Kasumi-1 (cell line): Measurements from ENCODE around the gene BTBD16.

Experiments used
- DNase-seq, 2 experiments: peaks; one replicate each; lab custom pipeline; 2025; lab: John Stamatoyannopoulos, UW

Gene BTBD16

DNA sequence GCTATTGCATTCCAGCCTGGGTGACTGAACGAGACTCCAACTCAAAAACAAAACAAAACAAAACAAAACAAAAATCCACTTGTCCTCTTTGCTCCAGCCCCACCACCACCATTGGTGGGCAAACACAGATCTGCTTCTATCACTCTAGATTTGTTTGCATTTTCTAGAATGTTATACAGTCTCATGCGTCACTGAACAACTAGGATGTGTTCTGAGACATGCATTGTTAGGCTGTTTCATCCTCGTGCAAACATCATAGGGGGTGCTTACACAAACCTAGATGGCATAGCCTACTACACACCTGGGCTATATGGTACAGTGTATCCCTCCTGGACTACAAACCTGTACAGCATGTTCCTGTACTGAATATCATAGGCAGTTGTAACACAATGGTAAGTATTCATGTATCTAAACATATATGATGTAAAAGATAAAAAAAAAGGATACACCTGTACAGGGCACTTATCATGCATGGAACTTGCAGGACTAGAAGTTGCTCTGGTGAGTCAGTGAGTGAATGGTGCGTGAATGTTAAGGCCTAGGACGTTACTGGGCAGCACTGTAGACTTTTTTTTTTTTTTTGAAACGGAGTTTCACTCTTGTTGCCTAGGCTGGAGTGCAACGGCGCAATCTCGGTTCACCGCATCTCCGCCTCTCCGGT is 45.3 kb downstream of the BTBD16 start:
- no peak for DNase-seq

DNA sequence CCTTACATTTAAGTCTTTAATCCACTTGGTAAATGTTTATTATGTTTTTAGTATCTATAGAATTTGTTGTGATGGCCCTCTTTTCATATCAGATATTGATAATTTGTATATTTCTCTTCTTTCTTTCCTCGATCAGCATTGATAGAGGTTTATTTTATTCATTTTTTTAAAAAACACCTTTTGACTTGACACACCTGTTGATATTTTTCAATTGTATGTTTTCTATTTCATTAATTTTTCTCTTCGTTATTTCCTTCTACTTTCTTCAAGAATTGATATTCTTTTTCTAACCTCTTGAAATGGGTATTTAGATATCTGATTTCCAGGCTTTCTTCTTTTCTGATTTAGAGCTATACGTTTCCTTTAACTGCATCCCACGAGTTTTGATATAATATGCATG is 50.9 kb downstream of the BTBD16 start:
- DNase-seq = no peak

DNA sequence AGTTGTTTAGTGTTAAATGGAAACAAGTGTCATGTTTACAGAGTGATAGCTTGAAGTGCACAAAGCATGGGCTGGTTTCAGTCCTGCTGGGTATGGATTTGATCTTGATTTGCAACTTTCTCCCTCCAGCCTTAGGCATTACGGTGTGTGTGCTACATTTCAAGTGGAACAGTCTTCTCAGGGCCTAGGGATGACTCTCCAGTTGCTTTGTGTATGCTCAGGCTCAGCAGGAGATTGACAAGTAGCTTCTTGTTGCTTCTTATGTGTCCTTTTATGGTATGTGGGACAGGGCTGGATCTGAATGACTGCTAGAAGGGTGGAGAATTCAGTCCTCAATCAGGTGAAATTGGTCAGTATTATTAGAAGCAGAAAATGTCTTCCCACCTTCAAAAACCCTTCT is 52.1 kb downstream of the BTBD16 start:
- DNase-seq = no peak

DNA sequence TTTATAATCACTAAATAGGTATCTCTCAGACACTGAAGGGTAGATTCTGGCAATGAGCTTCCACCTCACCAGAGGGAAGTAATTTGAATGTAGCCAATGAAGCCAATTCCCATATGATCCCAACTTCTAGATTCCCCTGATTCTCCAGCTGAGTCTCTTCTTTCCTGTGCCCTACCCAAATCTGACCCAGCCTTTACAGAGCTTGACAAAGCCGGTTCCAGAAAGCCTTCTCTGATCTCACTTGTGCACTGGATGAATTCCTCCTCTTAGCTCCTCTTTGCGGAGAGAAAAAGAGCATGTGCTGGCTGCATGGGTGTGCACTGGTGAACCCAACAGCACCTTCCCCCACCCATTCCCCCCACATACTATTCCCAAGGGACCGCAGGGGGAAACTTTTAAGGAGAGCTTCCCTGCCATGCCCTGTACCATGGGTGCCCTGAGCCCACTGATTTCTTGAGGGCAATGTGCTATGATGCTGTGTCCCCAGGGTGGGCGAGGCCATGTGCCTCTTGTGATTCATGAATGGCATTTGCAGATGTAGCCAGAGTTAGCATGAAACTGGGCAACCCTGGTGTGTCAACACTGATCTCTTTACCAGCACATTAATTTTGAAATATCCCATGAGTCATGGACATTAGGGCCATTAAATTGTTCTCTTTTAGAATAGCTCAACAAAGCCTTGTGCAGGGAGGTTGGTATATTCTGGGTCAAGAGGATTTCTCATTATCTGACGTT is 53.0 kb downstream of the BTBD16 start:
- DNase-seq = no peak

DNA sequence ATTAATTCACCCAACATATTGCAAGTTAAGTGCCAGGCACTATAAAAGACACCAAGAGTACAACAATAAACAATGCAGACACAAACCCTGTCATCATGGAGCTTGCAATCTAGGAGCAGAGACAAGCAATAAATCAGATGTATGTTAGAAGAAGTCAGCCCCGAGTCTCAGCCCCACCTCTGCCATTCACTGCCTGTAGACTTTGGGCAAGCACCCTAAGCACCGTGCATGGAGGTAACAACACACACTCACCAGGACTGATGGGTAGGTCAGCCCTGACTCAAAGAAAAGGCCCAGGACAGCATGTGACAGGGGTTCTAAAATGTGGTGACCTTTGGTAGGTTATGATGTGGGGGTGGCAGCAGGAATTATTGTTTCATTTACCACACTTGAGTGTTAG is 54.1 kb downstream of the BTBD16 start:
- no peak for DNase-seq

DNA sequence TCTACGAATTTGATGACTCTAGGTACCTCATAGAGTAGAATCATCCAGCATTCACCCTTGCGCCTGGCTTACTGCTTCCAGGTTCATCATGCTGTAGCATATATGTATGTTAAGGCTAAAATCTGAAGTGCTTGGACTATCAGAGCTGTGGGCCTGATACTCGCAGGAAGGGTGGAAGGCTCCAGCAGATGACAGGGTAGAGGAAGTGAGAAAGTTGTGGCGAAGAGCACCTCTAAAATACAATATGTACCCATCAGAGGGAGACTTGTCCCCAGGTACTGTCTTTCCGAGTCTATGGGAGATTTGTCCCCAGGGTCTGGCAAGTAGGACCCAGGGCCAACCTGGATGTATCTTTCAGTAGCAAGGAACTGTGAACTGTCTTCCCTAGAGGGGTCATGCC is 55.3 kb downstream of the BTBD16 start:
- DNase-seq = no peak

DNA sequence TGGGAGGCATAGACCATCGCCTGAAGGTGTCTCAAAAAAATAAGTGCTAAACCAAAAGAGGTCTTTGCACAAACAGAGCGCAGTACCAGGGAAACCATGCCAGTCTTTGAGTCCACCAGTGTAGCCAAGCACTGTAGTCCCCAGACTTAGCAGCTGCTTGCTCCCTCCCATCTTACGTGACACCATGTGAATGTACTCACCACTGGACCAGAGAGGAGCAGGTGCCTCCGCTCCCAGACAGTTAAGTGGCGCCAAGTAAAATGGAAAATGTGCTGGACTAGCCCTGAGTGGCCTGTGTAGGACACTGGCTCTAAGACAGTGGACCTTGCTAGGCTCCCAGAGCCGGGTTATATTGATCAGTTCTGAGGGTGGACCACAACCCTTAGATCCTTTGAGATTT is 55.7 kb downstream of the BTBD16 start:
- no peak for DNase-seq

DNA sequence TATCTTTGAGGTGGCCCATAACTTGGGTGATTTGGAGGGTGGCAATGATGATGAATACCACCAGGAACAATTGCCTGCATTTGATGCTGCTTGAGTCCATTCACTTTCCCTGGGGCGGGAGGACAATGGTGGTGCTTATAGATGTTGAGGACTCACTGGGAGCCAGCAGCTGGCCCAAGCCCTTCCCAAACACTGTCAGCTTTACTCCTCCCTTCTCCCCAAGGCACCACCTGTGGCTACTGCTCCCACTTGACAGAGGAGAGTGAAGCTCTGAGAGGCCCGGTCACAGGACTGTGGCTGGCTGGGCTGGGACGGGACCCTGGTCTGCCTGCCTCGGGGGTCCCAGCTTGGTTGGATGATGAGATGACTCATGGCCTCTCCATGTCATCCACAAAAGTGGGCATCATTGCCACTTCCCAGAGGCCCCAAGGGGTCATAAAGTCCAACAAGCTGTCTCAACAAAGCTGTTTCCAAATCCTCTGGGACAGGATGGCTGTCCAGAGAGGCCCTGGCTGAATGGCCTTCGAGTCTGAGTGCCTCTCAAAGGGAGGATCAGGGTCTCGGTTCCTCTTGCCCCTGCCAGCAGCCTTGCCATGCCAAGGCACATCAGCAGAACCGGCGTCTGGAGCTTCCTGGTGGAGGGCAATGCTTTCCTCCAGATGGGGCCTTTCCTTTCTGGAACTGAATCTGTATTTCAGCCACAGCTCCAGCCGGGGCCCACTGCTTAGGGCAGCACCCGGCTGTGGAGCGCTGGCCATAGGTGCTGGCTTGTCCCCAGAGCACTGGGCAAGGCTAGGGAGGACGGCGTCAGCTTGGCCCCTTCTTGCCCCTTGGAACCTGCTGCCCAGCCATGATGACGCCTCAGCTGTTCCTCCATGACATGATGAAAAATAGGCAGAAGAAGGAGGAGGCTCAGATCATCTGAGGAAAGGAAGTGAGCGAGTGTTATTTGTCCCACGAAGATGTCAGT is 56.4 kb downstream of the BTBD16 start:
- no peak for DNase-seq

DNA sequence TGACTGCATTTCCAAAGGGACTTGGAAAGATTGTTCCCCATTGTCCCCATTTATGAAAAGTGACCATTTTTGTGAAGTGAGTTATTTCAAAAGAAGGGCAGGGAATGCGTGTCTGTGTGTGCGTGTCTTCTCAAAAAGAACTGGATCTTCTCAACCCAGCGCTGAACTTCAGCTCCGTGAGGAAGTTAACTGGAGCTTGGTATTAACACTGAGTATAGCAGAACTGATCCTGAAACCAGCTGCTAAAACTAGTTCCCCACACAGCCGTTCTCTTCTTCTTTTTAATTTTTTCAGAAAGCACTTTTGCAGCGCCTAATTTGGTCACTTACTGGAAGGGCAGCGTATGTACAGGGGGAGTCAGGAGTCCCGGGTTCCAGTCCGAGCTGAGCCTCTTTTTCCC is 57.6 kb downstream of the BTBD16 start:
- no peak for DNase-seq

DNA sequence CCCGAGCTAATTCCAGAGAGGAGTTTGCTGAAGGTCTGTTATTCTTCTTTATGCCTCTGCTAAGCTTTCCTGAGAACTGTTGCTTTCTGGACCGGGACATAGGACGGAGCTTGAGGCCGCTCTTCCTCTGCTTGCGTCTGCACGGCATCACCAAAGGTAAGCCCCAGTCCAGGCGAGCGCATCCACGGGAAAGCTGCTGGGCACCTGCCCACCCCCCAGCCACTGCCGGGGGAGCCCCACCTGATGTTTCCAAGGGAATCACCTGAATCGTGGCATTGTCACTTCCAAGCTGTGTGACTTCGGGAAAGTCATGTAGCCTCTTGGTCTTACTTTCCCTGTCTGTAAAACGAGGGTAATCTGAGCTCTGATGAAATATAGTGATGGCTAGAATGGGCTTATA is 58.3 kb downstream of the BTBD16 start:
- DNase-seq = no peak

DNA sequence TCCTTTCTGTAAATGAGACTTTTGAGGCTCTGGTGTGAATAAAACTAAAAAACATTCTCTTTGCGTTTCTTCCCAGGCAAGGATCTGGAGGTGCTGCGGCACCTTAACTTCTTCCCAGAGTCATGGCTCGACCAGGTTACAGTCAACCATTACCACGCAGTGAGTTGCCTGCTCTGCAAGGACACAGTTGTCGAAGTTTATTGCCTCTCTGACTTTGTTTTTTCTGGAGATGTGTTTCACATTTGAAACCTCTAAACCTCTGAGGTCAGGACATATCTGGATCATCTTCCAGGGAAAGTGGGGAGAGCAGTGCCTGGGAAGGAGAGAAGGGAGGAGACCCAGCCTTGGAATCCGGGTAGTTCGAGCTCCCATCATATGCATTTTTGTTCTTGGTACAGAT is 60.0 kb downstream of the BTBD16 start:
- no peak for DNase-seq

DNA sequence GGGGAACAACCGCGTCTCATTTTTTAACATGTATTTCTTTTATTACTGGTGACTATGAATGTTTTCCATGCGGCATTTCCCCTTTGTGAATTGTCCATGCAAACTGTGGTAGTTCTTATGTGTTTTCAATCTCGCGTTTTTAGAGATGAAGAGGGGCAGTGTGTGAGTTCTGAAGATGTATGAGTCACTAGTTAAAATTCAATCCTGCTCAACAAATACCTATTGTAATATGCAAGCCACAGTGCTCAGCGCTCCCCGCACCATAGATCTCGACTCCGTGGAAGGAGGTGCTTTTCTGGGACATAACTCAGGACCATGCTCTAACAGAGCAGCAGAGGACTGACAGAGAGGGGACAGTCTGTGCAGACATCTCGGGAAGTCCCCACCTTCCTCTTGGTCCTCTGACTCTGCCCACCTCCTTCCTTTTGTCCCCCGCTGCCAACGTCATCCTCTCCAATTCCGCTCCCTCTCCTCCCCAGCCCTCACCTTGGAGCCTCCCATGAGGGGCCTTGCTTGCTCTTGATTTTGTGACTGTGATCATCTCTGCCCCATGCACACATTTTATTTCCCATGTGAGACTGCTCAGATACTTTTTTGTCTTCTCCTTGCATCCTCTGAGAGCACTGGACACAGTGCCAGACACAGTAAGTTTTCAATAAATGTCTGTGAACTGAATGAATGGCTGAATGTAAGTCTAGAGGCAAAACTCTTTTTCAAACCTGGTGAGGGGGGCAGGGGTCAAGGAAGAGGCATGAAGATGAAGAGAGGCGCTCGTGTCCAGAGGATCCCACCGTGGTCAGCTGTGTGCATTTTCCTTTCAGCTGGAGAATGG is 60.7 kb downstream of the BTBD16 start:
- no peak for DNase-seq

DNA sequence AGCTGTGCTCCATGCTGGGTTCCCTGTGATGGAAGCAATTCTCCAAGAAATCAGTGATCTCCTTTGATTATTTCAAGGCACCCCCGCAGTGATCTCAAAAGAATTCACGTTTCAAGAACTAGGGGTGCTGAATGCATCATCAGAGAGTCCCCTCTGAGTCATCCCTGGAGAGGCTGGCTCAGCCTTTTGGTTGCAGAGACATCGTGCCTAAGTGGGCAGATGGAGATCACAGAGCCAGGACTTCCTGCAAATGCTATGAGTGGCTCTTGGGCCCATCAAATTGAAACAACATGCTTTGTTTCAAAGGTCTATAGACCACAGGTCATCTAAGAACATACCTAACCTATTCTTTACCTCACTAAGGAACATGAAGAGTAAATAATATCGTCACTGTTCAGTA is 61.9 kb downstream of the BTBD16 start:
- no peak for DNase-seq

DNA sequence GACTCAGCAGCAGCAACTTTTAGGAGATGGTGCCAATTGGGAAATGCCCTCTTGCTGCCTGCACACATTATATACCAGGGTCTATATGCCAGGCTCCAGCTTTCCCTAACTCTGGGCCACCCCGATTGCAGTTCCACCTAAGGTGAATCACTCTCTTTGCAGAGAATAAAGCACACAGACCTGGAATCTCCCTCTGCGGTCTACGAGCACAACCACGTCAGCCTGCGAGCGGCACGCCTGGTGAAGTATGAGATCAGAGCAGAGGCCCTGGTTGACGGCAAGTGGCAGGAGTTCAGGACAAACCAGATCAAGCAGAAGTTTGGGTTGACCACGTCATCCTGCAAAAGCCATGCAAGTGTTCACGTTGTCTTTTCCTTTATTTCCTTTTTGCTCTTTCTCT is 65.2 kb downstream of the BTBD16 start:
- DNase-seq = no peak

DNA sequence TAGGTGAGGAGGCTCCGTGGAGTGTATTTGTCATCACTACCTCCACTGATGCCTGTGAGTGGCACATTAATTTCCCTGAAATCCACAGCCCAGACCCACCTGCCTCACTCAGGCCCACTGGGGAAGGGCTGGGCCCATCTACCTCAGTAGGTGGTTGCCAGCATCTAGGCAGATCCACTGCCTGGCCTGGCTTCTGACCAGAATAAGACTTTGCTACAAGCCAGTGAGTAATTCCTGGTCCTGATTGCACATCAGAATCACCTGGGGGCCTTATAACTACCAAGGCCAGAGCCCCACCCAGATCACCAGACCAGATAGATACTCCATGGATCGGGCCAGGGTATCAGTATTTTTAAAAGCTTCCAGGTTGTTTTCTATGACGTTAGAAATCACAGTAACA is 65.9 kb downstream of the BTBD16 start:
- DNase-seq = no peak

DNA sequence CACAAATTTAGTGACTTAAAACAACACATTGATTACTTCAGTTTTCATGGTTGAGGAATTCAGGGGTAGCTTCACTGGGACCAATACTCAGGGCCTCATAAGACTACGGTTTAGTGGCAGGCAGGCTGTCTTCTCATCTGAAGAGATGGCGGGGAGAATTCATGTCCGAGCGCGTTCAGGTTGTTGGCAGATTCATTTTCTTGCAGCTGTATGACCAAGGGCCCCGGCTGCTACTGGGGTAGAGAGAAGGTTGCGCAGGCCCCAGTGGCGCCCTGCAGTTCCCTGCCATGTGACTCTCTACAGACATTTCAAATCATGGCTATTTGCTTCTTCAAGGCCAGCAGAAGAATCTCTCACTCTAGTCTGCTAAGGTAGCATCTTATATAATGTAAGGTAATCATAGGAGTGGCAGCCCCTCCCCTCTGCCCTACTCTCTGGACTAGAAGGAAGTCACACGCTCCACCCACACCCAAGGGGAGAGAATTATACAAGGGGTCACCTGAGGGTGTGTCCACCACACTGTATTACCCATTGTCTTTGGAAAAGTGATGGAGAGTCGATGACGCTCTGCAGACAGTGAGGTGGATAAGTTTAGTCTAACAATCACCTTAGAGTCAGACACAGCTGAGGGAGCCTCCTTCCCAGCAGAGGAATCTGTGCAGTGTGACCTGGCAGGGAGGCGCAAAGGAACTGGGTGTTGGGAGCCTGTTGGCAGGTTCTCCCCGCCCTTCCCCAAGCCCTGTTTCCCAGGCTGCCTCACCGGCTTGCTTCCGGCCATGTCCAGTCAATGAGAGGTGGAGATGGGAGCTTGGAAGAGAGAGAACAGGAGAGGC is 67.7 kb downstream of the BTBD16 start:
- DNase-seq = no peak

DNA sequence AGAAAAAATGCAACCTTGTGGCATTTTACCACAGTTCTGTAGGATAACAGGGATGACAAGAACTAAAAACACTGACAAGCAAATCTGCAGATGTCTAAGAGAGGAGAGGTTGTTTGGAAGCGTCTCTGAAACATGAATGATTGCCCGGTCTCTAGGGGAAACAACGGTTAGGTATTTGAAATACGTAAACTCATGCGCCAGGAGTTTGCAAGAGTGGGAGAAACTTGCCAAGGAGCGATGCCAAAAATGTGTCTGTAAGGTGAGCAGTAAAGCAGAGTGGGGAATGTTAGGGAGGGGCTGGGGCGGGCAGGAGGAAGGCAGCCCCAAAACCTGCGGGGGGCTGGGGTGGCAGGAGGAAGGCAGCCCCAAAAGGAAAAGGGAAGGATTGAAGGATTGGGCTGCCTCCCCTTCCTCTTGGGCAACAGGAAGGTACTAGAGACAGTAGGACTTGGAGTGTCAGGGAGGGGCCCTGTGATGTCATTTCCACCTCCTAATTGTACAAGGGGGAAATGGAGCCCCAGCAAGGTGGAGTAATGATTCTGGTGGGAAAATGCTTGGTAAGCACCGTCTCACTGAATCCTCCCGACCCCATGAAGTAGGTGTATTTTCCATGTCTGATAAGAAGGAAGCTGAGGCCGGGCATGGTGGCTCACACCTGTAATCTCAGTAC is 70.2 kb downstream of the BTBD16 start:
- DNase-seq = no peak

DNA sequence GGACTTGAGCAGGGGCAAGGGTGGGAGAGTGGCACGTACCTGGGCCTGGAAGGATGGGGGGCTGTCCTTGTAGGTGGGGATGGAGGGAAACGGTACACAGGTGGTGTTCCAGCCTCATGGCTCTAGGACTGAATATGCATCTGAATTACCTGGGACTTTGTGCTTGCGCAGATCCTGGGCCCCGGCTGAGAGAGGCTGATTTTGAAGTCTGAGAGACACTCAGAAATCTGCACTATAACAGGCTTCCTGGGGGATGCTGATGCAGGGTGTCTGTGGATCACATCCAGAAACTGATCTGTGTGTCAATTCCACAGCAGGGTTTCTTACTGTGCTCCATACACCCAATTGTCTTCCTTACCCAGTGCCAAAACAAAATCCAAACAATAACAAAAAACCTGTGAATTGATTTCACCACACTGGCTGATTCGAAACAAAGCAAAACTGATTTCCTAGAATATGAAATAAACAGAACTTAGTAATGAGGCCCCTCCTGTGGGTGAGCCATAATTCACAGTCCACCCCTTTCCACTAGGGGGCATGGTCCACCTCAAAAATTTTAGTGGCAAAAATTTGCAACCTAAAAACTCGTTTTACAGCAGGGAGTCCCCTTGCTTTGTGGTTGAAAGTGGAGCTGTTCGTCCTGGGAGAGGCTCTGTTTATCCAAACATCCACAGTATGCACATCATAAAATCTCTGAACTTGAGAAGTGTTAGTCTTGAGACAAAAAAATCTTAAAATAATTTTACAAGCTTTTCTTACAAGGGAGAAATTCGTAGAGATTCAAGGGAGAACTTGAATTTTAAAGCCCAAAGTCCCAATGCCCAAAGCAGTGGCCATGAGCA is 71.4 kb downstream of the BTBD16 start:
- peak; percentile 13 to 56 for DNase-seq

DNA sequence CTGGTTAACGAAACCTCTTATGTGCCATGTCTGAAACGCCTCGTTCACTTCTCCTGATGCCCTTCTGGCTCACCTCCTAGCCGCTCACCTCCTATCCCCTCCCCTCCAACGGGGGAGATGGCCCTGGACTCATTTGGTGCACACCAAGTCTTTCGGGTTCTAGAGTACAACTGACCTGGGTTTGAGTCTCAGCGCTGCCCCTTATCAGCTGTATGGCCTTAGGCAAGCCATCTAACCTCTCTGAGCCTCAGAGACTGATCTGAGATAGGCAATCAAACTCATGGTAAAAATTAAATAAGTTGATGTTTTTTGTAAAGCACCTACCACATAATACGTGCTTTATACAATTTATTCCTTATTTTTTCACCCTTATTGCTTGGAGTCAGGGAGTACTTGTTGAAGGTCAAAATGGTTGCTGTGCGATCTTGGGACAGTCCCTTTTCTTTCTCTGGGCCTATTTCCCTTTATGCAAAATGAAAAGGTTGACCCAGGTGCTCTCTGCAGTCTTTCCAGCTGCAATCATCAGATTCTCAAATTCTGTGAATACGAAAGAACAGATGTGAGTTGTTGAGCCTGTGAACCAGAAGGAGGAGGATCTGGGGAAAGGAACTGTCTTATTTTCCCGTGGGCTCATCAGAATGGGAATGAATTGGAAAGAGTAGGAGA is 72.2 kb downstream of the BTBD16 start:
- no peak for DNase-seq
